ENCODE results near the gene SZRD1.

GRCh38 chr1:16420424-16421118, 53.5 kb downstream of the SZRD1 start:
- TF ChIP-seq, protein P1, sequence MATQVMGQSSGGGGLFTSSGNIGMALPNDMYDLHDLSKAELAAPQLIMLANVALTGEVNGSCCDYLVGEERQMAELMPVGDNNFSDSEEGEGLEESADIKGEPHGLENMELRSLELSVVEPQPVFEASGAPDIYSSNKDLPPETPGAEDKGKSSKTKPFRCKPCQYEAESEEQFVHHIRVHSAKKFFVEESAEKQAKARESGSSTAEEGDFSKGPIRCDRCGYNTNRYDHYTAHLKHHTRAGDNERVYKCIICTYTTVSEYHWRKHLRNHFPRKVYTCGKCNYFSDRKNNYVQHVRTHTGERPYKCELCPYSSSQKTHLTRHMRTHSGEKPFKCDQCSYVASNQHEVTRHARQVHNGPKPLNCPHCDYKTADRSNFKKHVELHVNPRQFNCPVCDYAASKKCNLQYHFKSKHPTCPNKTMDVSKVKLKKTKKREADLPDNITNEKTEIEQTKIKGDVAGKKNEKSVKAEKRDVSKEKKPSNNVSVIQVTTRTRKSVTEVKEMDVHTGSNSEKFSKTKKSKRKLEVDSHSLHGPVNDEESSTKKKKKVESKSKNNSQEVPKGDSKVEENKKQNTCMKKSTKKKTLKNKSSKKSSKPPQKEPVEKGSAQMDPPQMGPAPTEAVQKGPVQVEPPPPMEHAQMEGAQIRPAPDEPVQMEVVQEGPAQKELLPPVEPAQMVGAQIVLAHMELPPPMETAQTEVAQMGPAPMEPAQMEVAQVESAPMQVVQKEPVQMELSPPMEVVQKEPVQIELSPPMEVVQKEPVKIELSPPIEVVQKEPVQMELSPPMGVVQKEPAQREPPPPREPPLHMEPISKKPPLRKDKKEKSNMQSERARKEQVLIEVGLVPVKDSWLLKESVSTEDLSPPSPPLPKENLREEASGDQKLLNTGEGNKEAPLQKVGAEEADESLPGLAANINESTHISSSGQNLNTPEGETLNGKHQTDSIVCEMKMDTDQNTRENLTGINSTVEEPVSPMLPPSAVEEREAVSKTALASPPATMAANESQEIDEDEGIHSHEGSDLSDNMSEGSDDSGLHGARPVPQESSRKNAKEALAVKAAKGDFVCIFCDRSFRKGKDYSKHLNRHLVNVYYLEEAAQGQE (IDR thresholded peaks at IDR 0.05): no peak
- TF ChIP-seq CTCF (IDR thresholded peaks at IDR 0.05; ENCODE audit: low read depth, low read length, missing input control): no peak
- no peak for TF ChIP-seq JUND (IDR thresholded peaks at IDR 0.05)
- no peak for TF ChIP-seq FOXA1 (IDR thresholded peaks at IDR 0.05)
- no peak for TF ChIP-seq TAF1 (conservative IDR thresholded peaks at IDR 0.05)
- TF ChIP-seq, protein P2, sequence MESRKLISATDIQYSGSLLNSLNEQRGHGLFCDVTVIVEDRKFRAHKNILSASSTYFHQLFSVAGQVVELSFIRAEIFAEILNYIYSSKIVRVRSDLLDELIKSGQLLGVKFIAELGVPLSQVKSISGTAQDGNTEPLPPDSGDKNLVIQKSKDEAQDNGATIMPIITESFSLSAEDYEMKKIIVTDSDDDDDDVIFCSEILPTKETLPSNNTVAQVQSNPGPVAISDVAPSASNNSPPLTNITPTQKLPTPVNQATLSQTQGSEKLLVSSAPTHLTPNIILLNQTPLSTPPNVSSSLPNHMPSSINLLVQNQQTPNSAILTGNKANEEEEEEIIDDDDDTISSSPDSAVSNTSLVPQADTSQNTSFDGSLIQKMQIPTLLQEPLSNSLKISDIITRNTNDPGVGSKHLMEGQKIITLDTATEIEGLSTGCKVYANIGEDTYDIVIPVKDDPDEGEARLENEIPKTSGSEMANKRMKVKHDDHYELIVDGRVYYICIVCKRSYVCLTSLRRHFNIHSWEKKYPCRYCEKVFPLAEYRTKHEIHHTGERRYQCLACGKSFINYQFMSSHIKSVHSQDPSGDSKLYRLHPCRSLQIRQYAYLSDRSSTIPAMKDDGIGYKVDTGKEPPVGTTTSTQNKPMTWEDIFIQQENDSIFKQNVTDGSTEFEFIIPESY (IDR thresholded peaks at IDR 0.05): no peak
- no peak for TF ChIP-seq RAD21 (IDR thresholded peaks at IDR 0.05)

Data from liver (tissue), 3 donors.